ENCODE measurements around the gene PROB1. TPM values are rescaled to one million over a fixed set of nuclear protein-coding genes. Genes with fewer than 3 reads are reported as not detected.

The PROB1 gene
- polyA plus RNA-seq, 1 of the 3 experiments (the other 2 are of a cell fraction) = 0.44 TPM

GRCh38 chr5:139384591-139385051, 10.3 kb downstream of the PROB1 start:
- Histone ChIP-seq H2AFZ (ENCODE audit: low read depth) (no peak overlapping the region), H3K36me3 (replicated peaks in 1 of 2; ENCODE audit: control insufficient read depth in 1 of 2, insufficient read depth in 2 of 2, low read length in 1 of 2) (no peaks in the 10 kb centered on the region), H3K4me3 (ENCODE audit: low read depth in 2 of 2, low read length in 1 of 2) (no peak overlapping the region), H3K4me1 (ENCODE audit: control insufficient read depth in 1 of 2, insufficient read depth in 2 of 2, low read depth in 1 of 2, low read length in 1 of 2) (peaks cover 0 to 23% of the 10 kb centered on the region in 2 experiments; a peak in 1 of 4 replicates), H3K4me2 (no peak overlapping the region), H3K9me2 (no peaks in the 10 kb centered on the region), H4K20me1 (ENCODE audit: insufficient read depth) (no peaks in the 10 kb centered on the region), H3K27me3 (ENCODE audit: insufficient read depth) (no peaks in the 10 kb centered on the region), H3K27ac (ENCODE audit: low read depth in 2 of 2, low read length in 1 of 2) (no peak overlapping the region), H3K79me2 (ENCODE audit: insufficient read depth) (no peaks in the 10 kb centered on the region), H3F3A (replicated peaks; ENCODE audit: insufficient read depth) (no peaks in the 10 kb centered on the region), H3K9ac (no peak overlapping the region), H3K9me3 (no peaks in the 10 kb centered on the region)
- no peak for DNase-seq
- 90% methylated on average over 5 of the region's 9 CpGs for WGBS (ENCODE audit: low lambda C conversion rate)
- ChIA-PET CTCF (interaction anchor here (1.2 kb wide), 1 partner anchor 129 kb away, joined by 3 read pairs; no protein-coding TSS in a partner anchor), POLR2A (no interaction called here)
- TF ChIP-seq EP300 (IDR thresholded peaks at IDR 0.05; ENCODE audit: borderline replicate concordance in 1 of 2, low read depth in 1 of 2, low read length in 1 of 2) = no peak
- TF ChIP-seq ZBTB33 (IDR thresholded peaks at IDR 0.05; ENCODE audit: borderline replicate concordance, low read depth) = no peak
- no peak for TF ChIP-seq MEF2A (IDR thresholded peaks at IDR 0.05; ENCODE audit: borderline replicate concordance, low read depth)
- TF ChIP-seq REST (IDR thresholded peaks at IDR 0.05; ENCODE audit: low read depth, low read length) = no peak
- no peak for TF ChIP-seq USF2 (IDR thresholded peaks at IDR 0.05; ENCODE audit: borderline replicate concordance, low read depth, low read length)
- TF ChIP-seq TAF1 (IDR thresholded peaks at IDR 0.05; ENCODE audit: borderline replicate concordance, low read depth, low read length) = no peak
- no peak for TF ChIP-seq EZH2phosphoT487 (IDR thresholded peaks at IDR 0.05; ENCODE audit: borderline replicate concordance, low read depth)

GRCh38 chr5:139383993-139384590, 10.8 kb downstream of the PROB1 start:
- H3K79me2 ChIP-seq (ENCODE audit: insufficient read depth) = no peaks in the 10 kb centered on the region
- no peaks in the 10 kb centered on the region for H3K36me3 ChIP-seq (replicated peaks in 1 of 2; ENCODE audit: control insufficient read depth in 1 of 2, insufficient read depth in 2 of 2, low read length in 1 of 2)
- ChIA-PET POLR2A (interaction anchor here (1.4 kb wide), 1 partner anchor 19 kb away, joined by 5 read pairs; no protein-coding TSS in a partner anchor), CTCF (interaction anchor here (1.2 kb wide), 1 partner anchor 129 kb away, joined by 3 read pairs; no protein-coding TSS in a partner anchor)
- WGBS (ENCODE audit: low lambda C conversion rate) = 76% methylated on average over 6 of the region's 7 CpGs
- no peak overlapping the region for H3K27ac ChIP-seq (ENCODE audit: low read depth in 2 of 2, low read length in 1 of 2)
- no peak for DNase-seq
- no peak overlapping the region for H3K4me3 ChIP-seq (ENCODE audit: low read depth in 2 of 2, low read length in 1 of 2)
- no peaks in the 10 kb centered on the region for H4K20me1 ChIP-seq (ENCODE audit: insufficient read depth)
- no peaks in the 10 kb centered on the region for H3K9me2 ChIP-seq
- H3K4me1 ChIP-seq (ENCODE audit: control insufficient read depth in 1 of 2, insufficient read depth in 2 of 2, low read depth in 1 of 2, low read length in 1 of 2) = peaks cover 0 to 23% of the 10 kb centered on the region in 2 experiments; a peak in 1 of 4 replicates
- no peak overlapping the region for H2AFZ ChIP-seq (ENCODE audit: low read depth)
- H3F3A ChIP-seq (replicated peaks; ENCODE audit: insufficient read depth) = no peaks in the 10 kb centered on the region
- no peaks in the 10 kb centered on the region for H3K27me3 ChIP-seq (ENCODE audit: insufficient read depth)
- no peaks in the 10 kb centered on the region for H3K9me3 ChIP-seq
- H3K9ac ChIP-seq = no peak overlapping the region
- no peak overlapping the region for H3K4me2 ChIP-seq
- TF ChIP-seq ELF1 (IDR thresholded peaks at IDR 0.05) = no peak
- no peak for TF ChIP-seq CTCF (IDR thresholded peaks at IDR 0.05)
- no peak for TF ChIP-seq GABPA (IDR thresholded peaks at IDR 0.05; ENCODE audit: low read depth)
- TF ChIP-seq RXRA (IDR thresholded peaks at IDR 0.05; ENCODE audit: borderline replicate concordance, low read depth) = no peak
- TF ChIP-seq NRF1 (IDR thresholded peaks at IDR 0.05; ENCODE audit: low read depth, low read length) = no peak
- TF ChIP-seq MEF2A (IDR thresholded peaks at IDR 0.05; ENCODE audit: borderline replicate concordance, low read depth) = no peak
- no peak for TF ChIP-seq RCOR1 (IDR thresholded peaks at IDR 0.05; ENCODE audit: low read length)
- TF ChIP-seq TEAD4 (IDR thresholded peaks at IDR 0.05; ENCODE audit: borderline replicate concordance, insufficient read depth) = no peak
- no peak for TF ChIP-seq JUND (IDR thresholded peaks at IDR 0.05)
- no peak for TF ChIP-seq CHD2 (IDR thresholded peaks at IDR 0.05; ENCODE audit: low read length, partially characterized antibody)
- TF ChIP-seq POLR2AphosphoS5 (IDR thresholded peaks at IDR 0.05; ENCODE audit: low read depth, low read length) = no peak

All from SK-N-SH (cell line).